H4 (cell line): ENCODE results near the gene MYOM3. TPM values are rescaled to one million over a fixed set of nuclear protein-coding genes. Genes with fewer than 3 reads are reported as not detected.
"Not testable (repeated sequence)": the region's sequence is repeated elsewhere in the genome, so short reads cannot be mapped to it uniquely, and the experiment has no call there.

Experiments used
- DNase-seq: peaks from one replicate; pipeline ENCODE4 v3.0.0-alpha.2; 2015; ENCODE audit warnings: low spot score
- total RNA-seq: library from RNA; depleted of rRNA; stranded (reverse); fragments of >200 nt; shearing (Covaris generic); gene quantifications from 2 replicates; pipeline ENCODE4 v1.2.3, GENCODE V29; 2014; rRNA removed

MYOM3 gene
- total RNA-seq, 1 experiment from 2014 or later = not detected

GRCh38 chr1:24030976-24031516 is 80.9 kb downstream of the MYOM3 start:
- not testable (repeated sequence) for DNase-seq

- DNase-seq = peak; percentile 35
Observed at GRCh38 chr1:24027838-24028468, 84.0 kb downstream of the MYOM3 start.

GRCh38 chr1:24022581-24023361 is 89.2 kb downstream of the MYOM3 start:
- peak; percentile 55 for DNase-seq

GRCh38 chr1:24021403-24022266 is 90.3 kb downstream of the MYOM3 start:
- DNase-seq = no peak

- no peak for DNase-seq
Observed at GRCh38 chr1:24020470-24020869, 91.5 kb downstream of the MYOM3 start.

GRCh38 chr1:24020025-24020424 is 91.9 kb downstream of the MYOM3 start:
- no peak for DNase-seq

GRCh38 chr1:24018611-24019580 is 93.0 kb downstream of the MYOM3 start:
- peak; percentile 98 for DNase-seq

- no peak for DNase-seq
Observed at GRCh38 chr1:24015221-24016210, 96.4 kb downstream of the MYOM3 start.

GRCh38 chr1:24012878-24013277 is 99.1 kb downstream of the MYOM3 start:
- DNase-seq = not testable (repeated sequence)

GRCh38 chr1:24010650-24011049 is 101.3 kb downstream of the MYOM3 start:
- no peak for DNase-seq

GRCh38 chr1:24009406-24009805 is 102.5 kb downstream of the MYOM3 start:
- no peak for DNase-seq

GRCh38 chr1:24008574-24009184 is 103.3 kb downstream of the MYOM3 start:
- not testable (repeated sequence) for DNase-seq

- no peak for DNase-seq
Observed at GRCh38 chr1:24007079-24007478, 104.9 kb downstream of the MYOM3 start.

Other genes with a start within 250 kb of the MYOM3 start
- 75.9 and 90.5 TPM in 2 replicates for gene FUCA1, start 243.8 kb downstream of the MYOM3 start, total RNA-seq
- not detected in 2 replicates for gene CNR2, start 198.8 kb downstream of the MYOM3 start, total RNA-seq
- gene PNRC2, start 152.3 kb downstream of the MYOM3 start, total RNA-seq = 73.3 and 85.8 TPM in 2 replicates
- 80.0 and 83.4 TPM in 2 replicates for gene SRSF10, start 131.8 kb downstream of the MYOM3 start, total RNA-seq
- 0.85 and 1.2 TPM in 2 replicates for gene IL22RA1, start 31.0 kb upstream of the MYOM3 start, total RNA-seq
- 0.21 and 0.90 TPM in 2 replicates for gene IFNLR1, start 75.2 kb upstream of the MYOM3 start, total RNA-seq
- not detected in 2 replicates for gene GRHL3, start 207.2 kb upstream of the MYOM3 start, total RNA-seq